Activated T-helper 1 cell treated with anti-CD3 and anti-CD28 coated beads, Interleukin-2, amount 50 U/mL, for 16 hours (primary cell): ENCODE data around the gene PCSK4.
"Not testable (repeated sequence)": the region's sequence is repeated elsewhere in the genome, so short reads cannot be mapped to it uniquely, and the experiment has no call there.

Experiments used
- DNase-seq, 2 donors: peaks; one replicate each; pipeline ENCODE4 v3.0.0-alpha.2; 2020; ENCODE audit warnings: low read depth in 1 of 2, low spot score in 1 of 2

The PCSK4 gene

DNA sequence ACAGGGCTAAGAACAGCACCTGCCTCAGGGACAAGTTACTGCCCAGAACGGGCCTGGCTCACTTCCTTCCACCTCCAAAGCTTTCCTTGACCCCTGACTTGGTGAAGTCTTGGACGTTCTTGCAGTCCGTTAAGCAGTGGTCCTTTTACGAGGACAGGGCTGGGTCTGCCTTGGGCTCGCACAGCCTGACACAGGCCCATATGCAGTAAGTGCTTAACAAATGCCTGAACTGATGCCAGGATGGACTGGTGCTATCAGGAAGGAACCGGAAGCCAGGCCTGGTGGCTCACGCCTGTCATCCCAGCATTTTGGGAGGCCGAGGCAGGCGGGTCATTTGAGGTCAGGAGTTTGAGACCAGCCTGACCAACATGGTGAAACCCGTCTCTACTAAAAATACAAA is 31.9 kb upstream of the PCSK4 start:
- no peak for DNase-seq

DNA sequence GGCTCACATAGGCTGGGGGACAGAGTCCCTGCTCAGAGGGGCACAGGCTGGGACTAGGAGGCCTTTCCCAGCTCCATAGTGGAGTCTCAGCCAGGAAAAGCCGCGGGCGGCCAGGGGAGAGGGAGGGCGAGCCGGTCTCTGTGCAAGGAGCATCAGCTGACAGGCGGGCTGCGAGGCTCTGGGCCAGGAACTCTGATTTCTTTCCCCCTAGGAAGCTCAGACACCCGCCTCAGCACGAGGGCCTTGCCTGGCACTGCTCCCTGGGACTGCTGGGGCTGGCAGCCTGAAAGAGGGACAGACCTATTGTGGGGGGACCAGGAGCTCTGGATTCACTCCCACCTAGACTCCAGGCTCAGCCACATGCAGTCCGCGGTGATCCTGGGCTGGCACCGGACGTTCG is 31.5 kb upstream of the PCSK4 start:
- no peak for DNase-seq

GRCh38 chr19:1520203-1520780 is 30.1 kb upstream of the PCSK4 start:
- no peak for DNase-seq

GRCh38 chr19:1519802-1520201 is 29.7 kb upstream of the PCSK4 start:
- not testable (repeated sequence) for DNase-seq

GRCh38 chr19:1518471-1518870 is 28.3 kb upstream of the PCSK4 start:
- no peak for DNase-seq

- DNase-seq, result no peak
Observed at GRCh38 chr19:1516395-1516753, 26.2 kb upstream of the PCSK4 start.

DNA sequence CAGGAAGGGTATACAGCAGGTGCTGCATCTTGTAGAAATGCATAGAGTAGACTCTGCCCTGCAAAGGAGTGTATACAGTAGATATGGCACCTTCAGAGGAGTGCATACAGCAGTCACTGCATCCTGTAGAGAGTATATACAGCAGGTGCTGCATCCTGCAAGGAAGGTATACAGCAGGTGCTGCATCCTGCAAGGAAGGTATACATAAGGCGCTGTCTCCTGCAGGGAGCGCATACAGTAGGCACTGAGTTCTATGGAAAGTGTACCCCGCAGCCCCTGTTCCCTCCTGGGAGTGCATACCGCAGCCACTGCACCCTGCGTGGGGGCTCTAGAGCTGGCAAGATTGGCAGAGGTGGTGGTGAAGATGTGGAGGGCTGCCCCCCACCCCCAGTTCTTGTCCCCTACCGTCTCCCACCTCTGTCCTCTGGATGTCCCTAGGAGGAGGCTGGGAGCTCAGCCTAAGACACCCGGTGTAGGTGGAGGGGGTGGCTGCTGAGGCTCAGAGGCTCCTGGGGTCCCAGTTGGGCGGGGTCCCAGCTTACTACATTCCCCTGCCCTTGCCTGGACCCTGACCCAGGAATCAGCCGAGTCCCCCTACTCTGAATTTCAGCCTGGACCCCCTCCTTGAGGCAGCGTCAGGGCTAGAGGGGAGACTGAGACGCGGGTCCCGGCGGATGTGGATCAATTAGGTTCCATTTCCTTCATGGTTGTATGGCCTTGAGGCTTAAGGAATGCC is 25.0 kb upstream of the PCSK4 start:
- DNase-seq, result no peak

DNA sequence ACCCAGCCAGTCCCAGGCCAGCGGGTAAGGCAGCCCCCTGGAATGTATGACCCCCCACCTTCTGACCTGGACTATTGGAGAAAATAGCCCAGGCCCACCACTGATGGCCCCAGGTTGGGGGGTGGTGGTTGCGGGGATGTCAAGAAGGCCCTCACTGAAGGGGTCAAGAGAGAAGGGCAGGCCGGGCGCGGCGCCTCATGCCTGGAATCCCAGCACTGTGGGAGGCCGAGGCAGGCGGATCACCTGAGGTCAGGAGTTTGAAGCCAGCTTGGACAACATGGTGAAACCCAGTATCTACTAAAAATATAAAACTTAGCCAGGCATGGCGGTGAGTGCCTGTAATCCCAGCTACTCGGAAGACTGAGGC is 24.1 kb upstream of the PCSK4 start:
- no peak for DNase-seq

DNA sequence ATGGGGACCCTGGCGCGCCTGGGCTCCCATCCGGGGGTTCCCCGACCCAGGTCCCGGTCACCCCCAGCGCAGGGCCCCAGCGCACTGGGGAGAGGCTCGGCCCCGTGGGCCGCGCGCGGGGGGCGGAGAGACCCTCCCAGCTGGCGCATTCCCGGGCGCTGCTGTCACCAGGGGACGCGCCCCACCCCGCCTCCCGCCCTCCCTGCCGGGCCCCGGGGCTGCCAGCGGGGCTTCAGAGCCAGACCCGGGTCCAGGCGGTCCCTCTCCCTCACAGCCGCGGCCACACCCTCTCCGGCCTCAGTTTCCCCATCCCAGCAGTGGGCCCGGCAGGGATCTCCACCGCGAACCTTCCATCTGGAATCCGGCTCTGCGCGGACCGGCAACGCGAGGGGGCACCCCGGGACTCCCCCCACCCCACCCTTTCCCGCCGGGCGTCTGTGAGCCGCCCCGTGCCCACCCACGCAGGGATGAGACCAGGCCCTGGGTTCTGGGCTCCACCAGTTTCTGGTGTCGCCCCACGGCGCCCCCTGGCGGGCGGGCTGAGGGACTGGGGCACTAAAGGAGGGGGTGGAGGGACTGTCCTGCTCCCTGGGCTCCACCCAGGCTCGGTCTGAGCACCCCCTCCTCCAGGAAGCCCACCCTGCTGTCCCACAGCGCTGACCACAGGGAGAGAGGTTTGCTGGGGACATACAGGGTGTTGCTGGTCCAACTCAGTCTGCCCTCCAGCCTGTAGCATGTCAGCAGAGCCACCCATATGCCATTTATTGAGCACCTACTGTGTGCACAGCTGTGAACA is 23.5 kb upstream of the PCSK4 start:
- DNase-seq, result peak; percentile 52 to 61

DNA sequence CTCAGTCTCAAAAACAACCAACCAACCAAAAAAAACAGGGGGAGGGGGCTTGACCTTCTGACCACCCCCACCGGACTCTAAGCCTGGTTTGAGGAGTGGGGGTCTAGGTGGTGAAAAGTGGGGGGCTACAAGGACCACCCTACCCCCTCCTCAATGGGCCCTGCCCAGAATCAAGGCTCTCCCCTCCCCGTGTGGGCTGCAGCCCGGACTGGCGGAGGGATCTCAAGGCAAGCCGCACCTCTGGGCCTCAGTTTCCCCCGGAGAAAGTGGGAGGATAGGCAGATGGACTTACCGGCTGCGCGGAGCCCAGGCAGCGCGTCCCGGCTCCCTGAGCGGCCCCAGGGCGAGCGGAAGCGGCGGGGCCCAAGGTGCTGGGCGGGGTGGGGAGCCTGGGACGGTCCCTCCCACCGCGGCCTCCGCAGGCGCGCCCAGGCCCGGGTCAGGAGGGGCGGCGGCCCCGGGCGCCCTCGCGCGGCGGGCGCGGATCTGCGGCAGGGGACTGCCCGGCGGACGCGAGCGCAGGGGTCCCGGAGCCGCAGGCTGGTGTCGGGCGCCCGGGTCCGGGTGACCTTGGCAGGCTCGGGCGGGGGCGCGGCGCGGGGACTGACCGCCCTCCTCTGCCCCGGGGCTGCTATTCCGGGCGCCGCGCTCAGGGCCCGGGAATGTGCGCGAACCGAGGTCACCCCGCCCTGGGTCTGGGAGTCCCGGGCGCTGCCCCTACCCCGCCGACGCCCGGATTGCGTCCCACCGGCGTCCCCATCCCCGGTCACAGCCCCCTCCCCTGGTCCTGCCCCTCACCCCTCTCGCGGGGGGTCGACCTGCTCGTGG is 22.7 kb upstream of the PCSK4 start, which contains the start of gene ADAMTSL5:
TSS of gene ADAMTSL5 (minus strand) at position 349 of the 828 bp plus-strand sequence. CDS start 2,076 bp downstream, outside the sequence.
- peak; percentile 34 to 52 for DNase-seq

DNA sequence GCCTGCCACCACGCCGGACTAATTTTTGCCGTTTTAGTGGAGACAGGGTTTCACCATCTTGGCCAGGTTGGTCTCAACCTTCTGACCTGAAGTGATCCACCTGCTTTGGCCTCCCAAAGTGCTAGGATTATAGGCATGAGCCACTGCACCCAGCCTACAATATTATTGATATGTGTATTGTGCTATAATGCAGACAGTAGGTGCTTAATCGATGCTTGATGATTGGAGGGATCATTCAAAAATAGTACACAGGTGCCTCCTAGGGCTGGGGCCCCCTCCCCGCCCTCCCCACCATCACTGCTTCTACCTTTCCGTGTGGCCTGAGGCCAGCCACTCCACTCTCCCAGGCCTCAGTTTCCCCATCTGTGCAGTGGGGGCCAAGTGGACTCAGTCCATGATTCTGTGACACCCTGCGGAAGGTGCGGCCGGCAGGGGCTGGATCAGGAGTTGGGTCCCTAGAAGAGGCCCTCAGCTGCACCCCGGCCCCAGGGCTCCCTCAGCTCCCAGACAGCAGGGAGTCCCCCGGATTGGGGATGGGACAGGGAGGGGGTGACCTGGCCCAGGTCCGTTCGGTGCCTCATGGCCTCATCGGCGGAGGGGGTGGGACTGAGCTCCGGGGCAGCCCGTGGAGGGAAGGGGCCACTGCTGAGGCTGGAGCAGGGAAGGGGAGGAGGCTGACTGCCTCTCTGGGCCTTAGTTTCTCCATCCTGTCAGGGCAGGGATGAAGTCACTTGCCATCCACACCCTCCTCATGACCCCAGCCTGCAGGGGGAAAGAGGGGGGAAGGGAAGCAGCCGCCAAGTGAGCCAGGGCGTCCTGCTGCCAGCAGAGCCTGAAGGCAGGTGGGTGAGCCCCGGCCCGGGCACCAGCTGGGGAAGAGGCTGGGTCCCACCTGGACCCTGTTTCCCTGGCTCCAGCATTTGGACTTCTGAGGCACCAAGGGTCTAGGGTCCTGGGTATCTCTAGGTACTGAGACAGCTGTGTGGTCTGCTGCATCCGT is 21.5 kb upstream of the PCSK4 start:
- no peak for DNase-seq

DNA sequence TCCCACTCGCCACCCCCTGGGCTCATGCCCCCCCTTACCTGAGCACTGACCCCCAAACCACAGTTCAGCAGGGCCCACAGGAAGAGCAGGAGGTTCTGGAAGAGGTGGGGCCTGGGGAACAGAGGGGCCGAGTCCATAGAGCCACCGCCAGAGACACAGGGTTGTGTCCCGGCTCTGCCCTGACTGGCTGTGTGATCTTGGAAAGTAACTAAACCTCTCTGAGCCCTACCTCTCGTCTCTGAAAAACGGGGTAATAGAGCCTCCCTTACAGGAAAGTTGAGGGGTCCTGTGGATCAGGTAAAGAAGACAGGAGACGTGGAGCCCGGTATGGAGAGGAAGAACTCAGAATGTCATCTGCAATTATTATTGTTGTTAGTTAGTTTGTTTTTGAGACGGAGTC is 20.7 kb upstream of the PCSK4 start:
- no peak for DNase-seq

DNA sequence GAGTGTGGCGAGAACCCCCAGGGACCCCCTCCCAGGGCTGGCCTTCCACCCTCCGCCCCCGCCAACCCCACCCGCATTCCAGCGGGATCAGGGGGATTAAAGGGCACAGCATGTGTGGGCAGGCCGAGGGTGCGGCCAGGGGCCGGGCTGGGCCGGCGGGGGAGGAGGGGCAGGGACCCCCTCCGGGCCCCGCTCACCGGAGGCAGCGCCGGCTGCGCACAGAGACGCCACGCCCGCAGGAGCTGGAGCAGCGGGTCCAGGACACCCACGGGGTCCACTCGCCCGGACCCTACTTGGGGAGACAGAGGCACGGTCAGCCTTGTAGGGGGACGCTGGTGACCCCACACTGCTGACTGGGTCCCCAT is 20.3 kb upstream of the PCSK4 start:
- DNase-seq, result no peak

- no peak for DNase-seq
Observed at GRCh38 chr19:1509602-1510441, 19.7 kb upstream of the PCSK4 start.

- DNase-seq, result no peak
Observed at GRCh38 chr19:1508507-1508856, 18.3 kb upstream of the PCSK4 start.

DNA sequence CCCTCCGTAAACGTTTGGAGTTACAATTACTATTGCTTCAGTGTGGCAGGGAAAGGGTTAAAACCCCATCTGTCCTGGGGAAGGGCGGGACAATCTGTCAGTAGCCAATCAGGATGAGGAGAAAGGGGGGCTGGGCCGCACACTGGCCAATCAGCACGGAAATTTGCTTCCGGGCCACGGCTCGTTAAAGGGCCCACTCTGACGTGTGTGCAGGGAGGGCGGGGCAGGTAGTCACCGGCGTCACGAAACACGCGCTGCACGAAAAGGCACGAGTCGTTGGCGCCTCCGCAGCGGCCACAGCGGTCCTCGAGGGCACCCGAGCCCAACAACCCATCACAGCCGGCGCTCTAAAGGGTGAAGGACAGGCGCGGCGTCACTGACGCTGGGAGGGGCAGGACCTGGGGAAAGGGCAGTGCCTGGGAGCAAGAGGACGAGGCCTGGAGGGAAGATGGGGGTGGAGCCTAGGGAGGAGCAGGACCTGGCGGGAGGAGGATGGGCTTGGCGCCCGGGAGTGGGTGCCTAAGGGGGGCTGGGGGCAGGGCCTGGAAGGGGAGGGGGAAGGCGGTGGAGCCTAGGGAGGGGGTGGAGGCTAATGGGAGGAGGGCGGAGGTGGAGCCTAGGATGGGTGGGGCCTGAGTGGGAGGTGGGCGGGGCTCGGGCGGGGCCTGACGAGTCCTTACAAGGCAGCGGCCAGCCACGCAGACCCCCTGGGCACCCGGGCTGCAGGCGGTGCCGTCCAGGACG is 17.8 kb upstream of the PCSK4 start:
- peak; percentile 76 to 85 for DNase-seq

GRCh38 chr19:1507192-1507660 is 17.1 kb upstream of the PCSK4 start:
- no peak for DNase-seq

DNA sequence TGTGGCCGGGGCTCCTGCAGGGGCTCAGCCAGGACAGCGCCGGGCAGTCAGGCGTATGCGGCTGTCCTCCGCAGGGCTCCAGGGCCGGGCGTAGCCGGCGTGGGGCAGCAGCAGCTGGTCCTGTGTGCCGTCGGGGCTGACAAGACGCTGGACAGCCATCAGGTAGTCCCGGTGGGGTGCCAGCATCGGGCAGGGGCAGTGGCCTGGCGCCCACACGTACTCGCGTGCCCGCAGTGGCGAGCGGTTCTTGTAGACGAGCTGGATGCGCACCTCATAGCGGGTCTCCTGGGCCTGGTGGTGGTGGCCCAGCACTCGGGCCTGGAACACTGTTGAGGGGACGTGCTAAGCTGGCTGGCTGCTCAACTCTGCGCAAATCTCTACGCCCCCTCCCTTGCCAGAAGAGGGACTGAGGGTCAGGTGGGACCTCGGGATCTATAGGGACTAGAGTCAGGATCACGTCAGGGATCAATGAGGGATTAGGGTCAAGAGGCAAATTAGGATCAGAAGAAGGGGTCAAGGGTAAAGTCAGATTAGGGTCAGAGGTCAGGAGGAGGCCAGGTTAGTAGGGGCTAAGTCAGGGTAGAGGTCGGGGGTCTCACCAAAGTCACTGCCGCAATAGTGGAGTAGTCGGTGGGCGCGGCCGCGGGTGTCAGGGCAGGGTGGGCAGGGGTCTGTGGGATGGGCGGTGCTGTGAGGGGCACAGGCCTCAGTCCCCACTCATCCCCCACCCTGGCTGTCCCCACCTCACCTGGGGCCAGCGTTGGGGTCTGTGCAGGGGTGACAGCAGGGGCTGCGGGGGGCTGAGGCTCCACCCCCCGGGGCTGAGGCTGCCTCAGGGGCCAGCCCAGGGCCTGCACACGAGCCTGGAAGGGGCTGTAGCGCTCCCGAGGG is 16.1 kb upstream of the PCSK4 start:
- DNase-seq, result no peak
